Measurements from ENCODE around the gene ATP2B1.

ATP2B1 gene

DNA sequence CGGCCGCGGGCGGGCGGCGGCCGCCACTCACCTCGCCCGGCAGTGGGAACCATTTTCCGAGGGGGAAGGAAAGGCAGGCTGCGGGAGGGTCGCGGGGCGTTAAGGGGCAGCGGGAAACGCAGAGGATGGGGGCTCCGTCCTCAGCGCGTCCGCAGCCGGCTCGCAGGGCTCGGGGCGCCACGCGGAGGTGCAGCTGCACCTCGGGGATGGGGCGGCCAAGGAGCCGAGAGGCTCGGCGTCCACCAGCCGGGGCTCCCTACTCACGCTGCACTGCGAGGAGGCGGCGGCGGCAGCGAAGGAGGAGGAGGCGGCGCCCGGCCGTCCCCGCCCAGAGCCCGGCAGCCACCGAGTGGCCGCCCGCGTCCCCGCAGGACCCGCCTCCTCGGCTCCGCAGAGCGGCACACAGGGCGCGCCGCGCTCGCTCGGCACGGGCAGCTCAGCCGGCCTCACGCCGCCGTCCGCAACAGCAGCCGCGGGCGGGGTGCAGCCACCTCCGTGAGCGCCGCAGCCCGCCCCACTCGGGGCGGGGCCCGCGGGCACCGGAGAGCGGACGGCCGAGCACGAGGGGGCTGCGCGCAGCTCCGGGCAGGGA lies at the start of gene ATP2B1:
Gene ATP2B1, minus strand, starts transcription at position 274 of the 592 bp plus-strand sequence. CDS start 52,952 bp downstream, outside the sequence.
- DNase-seq (ENCODE audit: low read depth), result peak; percentile 90

DNA sequence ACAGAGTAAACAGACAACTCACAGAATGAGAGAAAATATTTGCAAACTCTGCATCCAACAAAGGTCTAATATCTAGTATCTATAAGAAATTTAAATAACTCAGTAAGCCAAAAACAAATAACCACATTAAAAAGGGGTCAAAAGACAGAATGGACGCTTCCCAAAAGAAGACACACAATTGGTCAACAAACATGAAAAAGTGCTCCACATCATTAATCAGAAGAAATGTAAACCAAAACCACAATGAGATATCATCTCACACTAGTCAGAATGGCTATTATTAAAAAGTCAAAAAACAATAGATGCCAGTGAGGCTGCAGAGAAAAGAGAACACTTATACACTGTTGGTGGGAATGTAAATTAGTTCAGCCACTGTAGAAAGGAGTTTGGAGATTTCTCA lies 49.3 kb upstream of the ATP2B1 start:
- DNase-seq (ENCODE audit: low read depth), result peak; percentile 34

DNA sequence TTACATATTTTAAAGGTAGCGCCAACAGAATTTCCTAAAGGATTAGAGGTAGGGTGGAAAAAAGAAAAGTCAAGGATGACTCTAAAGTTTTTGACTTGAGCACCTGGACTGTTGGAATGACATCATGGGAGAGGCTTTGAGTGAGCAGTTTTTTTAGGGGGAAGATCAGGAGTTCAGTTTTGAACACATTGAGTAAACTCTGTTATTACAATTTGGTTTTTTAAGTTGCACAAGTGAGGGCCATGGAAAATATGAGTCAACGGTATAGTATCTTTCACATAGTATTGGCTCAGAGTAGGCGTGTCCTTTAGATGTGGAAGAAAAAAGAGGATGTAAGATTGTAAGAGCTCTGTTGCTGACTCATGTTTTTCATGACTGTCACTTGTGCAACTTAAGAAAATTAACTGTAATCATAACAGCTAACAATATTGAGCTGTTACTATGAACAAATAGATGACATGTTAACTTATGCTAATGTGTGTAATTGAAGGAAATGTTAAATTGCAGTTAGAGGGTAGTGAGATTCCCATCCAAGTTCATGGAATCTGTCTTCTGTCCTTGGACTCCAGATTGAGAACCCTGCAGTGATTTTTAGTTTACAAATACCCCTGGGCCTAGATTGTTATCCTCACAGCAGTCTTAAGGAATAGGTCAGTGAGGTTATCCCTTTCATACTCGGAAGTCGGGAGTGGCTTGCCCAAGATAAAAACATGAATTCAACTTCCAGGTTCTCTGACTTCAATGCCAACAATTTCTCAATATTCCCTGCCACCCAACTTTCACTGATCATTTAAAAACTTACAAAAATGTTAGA lies 48.2 kb upstream of the ATP2B1 start:
- peak; percentile 98 for DNase-seq (ENCODE audit: low read depth)

DNA sequence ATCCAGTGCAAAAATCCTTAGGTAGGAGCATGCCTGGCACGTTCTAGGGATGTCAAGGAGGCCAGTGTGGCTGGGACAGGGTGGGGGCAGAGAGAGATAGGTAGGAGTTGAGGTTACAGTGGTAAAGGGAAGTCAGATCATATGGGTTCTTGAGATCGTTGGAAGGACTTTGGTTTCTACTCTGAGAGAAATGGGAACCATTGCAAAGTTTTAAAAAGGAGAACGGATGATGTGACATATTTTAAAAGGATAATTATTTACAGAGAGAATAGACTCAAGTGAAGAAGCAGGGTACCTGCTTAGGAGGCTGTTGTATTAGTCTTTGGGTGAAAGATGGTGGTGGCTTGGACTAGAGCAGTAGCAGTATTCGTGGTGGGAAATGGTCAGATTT lies 47.6 kb upstream of the ATP2B1 start:
- DNase-seq (ENCODE audit: low read depth), result no peak

DNA sequence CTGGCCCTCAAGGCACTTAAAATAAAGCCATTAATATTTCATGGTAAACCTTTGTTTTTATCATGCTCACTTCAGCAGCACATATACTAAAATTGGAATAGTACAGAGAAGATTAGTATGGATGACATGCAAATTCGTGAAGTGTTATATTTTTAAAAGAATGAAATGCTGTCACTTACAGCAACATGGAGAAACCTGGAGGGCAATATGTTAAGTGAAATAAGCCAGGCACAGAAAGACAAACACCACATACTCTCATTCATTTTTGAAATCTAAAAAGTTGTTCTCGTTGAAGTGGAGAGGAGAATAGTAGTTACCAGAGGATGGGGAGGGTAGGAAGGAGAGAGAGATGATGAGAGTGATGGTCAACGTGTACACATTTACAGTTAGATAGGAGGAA lies 45.4 kb upstream of the ATP2B1 start:
- DNase-seq (ENCODE audit: low read depth), result no peak

DNA sequence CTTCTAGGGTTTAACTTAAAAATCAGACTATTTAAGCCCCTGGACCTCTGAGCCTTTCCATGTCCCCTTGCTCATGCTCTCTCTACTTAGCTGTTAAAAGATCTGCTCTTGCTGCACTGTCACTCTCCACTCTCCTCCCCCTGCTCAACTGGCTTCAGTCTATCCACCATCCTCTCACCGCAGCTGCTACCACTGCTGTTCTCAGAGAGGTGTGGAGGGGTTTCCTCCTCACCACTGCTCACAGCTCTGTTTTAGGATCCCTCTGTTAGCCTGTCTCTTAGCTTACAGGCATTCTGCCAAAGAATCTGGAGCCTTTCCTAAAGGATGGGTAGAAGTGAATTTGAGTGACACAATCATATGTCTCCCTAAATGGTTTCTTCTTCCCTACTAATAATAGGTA lies 43.7 kb upstream of the ATP2B1 start:
- DNase-seq (ENCODE audit: low read depth), result peak; percentile 28

DNA sequence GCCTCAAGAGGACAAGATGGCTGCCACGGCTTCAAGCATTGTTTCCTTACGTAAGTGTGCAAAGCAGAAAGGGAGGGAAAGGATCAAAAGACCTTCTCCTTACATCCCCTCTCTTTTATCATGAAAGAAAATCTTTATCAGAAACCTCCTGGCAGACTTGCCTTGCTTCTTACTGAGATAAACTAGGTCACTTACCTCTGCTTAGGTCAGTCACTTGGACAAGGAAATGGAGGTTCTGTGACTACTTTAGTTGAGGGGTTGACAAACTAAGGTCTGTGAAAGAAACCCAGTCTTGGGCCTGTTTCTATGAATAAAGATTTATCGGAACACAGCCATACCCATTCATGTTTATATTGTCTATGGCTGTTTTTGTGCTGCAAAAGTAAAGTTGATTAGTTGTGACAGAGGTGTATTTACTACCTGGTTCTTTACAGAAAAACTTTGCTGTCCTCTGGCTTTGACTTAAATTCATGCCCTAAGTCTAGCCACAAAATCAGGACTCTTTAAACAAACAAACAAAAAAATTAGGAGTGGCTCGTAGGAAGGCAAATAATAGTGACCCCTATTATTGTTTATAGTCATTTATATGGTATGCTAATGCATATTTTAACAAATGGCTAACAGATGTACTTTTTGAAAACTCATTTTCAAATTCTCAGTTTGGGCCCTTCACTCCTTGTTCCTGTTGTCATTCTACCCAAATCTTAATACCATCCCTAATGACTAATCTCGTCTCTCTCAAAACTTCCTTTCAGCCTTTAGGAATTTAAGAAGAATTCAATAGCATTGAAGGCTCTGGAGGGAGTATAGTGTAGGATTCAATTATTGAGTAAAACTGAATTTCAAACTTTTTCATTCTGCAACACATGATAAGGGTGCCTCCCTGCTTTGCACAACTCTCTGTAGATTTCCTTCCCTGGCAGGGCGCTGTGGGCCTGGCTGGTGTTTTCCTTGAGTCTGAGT lies 42.0 kb upstream of the ATP2B1 start:
- DNase-seq (ENCODE audit: low read depth), result peak; percentile 88

DNA sequence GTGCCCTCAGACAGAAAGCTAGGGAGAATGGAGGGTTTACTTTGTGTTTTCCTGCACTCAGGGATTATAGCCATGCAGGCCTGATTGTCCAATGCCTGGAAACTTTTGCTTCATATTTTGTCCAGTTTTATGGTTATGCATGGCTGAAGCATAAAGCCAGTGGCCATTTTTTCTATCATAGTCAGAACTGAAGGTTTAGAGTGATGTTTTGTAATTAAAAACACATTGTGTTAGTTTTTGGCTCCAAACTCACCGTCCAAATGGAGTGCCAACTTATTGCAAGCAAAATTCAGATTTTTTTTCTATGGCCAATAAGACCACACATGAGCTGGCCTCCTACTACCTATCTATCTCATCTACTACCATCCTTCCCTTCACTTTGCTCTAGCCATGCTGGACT lies 40.2 kb upstream of the ATP2B1 start:
- no peak for DNase-seq (ENCODE audit: low read depth)

DNA sequence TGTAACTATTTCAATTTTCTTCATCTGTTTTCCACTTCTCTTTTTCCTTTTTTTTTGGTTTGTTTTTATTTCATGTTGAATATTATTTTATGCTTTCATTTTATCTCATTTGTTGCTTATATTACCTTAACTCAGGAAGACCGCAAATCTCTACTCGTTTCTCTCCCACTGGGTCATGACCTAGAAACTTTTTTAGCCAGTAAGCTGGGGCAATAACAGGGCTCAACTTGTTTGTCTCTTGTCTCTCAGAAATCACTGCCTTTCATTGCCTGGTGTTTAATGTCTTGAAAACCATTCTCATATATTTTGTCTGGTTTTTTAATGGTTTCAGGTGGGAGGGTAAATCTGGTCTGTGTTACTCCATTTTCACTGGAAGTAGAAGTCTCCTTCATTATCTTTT lies 36.6 kb upstream of the ATP2B1 start:
- no peak for DNase-seq (ENCODE audit: low read depth)

DNA sequence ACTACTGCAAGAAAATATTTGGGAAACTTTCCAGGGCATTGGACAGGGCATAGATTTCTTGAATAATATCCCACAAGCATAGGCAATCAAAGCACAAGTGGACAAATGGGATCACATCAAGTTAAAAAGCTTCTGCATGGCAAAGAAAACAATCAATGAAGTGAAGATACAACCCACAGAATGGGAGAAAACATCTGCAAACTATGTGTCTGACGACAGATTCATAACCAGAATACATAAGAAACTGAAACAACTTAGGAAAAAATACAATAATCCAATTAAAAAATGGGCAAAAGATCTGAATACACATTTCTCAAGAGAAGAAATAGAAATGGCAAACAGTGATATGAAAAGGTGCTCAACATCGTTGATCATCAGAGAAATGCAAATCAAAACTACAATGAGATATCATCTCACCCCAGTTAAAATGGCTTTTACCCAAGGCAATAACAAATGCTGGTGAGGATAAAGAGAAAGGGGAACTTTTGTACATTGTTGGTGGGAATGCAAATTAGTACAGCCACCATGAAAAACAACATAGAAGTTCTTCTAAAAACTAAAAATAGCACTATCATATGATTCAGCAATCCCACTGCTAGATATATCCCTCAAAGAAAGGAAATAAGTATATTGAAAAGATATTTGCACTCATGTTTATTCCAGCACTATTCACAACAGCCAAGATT lies 33.8 kb upstream of the ATP2B1 start:
- DNase-seq (ENCODE audit: low read depth), result no peak

DNA sequence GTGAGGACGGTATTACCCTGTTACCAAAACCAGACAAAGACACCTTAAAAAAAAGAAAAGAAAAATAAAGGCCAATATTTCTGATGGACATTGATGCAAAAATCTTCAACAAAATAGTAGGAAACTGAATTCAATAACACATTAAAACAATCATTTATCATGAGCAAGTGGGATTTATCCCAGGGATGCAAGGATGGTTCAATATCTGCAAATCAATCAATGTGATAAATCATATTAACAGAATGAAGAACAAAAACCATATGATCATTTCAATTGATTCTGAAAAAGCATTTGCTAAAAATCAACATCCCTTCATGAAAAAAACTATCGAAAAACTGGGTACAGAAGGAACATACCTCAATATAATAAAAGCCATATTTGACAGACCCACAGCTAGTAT lies 32.3 kb upstream of the ATP2B1 start:
- DNase-seq (ENCODE audit: low read depth), result no peak

DNA sequence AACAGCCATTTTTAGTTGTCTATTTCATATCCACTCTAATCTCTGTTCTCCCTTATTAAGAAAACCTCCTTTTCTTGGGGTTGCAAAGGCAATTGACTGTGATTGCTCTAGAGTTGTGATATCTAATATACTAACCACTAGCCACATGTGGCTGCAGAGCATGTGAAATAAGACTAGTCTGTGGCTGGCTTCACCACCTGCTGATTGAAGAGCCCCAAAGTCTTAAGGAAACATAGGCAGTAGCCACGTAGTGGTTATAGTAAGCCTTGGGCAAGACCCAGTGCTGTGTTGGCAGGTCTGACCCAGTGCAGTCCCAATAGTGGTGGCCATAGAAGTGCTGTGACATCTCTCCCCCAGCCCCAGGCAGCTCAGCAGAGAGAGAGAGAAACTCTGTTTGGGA lies 28.4 kb upstream of the ATP2B1 start:
- no peak for DNase-seq (ENCODE audit: low read depth)

DNA sequence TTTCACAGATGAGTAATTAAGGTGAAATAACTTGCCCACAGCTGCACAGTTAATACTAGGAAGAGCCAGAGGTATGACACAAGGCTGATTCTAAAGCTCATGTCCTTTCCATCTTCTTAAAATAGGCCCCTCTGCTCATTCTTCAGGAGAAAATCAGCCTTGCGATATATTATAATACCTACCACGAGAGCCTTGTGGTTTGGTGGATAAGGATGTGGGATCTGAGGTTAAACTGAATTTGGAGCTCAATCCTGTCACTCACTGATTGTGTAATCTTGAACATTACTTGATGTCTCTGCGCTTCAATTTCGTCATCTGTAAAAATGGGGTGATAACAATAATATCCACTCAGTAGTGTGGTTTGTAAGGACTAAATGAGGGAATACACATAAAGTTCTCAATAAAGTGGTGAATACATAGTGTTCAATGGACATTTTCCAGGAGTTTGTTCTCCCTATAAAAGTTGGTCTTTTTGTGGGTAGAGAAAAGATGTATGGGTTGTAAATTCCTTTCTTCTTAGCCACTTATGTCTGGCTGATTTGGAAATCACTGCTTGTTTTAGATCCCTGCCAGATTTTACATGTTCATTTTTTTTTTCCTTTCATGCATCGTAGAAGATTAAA lies 25.1 kb upstream of the ATP2B1 start:
- DNase-seq (ENCODE audit: low read depth), result peak; percentile 95

DNA sequence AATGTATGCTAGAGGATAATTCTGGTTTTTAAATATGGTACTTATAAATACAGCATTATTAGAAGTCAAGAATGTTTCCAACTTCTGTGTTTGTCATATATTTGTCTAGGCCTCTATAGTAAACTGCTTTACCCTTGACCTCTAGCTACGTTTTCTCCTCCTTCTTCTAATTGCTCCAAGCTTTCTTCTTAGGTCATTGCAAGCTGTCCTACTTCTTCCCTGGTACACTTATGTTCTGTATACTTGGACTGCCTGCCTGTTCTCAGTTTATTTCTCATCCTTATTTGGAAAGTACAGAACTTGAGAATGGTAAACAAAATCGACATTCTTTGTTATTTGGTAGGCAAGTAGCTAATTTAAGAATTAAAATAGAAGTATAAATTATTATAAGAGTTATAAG lies 23.9 kb upstream of the ATP2B1 start:
- DNase-seq (ENCODE audit: low read depth), result no peak

DNA sequence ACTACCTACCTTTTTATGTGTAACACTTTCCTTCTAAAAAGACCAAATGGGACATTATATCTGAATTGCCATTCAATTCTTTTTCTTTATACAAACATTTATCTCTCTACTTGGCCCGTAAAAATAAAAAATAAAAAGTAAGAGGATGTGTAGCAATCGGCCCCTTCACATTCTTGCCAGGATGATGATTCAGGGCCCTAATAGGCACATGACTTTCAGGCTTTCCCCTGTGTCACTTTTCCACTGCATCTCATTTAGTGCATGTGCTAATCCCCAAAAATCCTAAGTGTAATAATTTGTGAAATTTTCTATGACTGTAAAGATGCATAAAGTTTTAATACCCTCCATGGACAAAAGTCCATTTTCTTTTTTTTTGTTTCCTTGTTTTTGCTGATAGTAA lies 23.0 kb upstream of the ATP2B1 start:
- DNase-seq (ENCODE audit: low read depth), result peak; percentile 81

DNA sequence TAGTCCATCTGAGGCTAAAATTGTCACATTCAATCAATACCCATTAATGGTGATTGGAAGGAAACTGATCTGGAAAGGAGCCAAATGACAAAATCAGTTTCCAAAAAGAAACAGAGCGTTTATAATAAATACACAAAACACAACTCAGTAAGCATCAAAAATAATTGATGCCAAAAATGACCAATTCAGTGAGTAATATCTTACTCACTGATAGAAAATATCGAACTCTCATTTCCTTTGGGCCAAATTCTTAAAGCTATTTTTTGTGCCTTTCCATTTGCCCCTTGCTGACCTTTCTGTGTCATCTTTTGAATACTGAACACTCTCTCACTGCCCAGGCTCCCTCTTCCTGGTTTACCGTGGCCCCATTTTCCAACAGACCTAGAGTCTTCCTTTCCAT lies 22.5 kb upstream of the ATP2B1 start:
- DNase-seq (ENCODE audit: low read depth), result peak; percentile 50

DNA sequence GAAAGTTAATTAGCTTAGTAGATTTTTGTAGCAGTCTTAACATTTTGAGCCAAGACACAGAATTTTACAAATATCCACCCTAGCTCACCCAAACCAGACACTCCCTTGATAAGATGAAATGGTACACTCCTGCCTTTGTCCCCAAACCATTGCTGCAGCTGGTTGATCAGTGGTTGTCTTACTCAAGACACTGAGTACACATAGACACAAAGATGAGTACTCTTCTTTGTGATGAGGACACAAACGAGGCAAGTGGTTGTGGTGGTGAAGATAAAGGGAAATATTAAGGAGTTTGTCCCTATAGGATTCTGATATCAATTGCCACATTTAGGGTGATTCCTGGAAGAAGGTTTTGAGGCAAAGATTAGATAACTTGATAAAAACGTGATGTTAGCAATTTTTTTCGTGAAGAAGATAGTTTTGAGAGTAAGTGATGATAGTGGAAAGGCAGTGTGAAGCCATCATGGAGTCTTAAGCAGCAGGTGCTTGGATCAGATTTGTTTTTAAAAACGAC lies 21.4 kb upstream of the ATP2B1 start:
- no peak for DNase-seq (ENCODE audit: low read depth)

DNA sequence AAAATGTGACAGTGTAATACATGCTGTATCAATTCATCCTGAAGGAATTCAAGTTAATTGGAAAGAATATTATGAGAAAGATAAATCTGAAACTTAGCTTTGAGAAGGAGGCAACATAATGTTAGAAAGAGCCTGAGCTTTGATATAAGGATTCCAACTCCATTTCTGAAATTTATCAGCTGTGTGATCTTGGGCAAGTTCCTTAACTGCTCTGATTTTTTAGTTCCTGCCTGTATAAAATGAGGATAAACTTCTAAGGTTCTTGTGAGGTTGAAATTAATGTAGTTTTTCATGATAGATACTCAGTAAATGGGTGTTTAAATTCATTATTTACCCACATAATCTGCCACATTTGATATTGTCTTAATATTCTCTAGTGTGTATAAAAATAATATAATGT lies 14.6 kb upstream of the ATP2B1 start:
- no peak for DNase-seq (ENCODE audit: low read depth)

DNA sequence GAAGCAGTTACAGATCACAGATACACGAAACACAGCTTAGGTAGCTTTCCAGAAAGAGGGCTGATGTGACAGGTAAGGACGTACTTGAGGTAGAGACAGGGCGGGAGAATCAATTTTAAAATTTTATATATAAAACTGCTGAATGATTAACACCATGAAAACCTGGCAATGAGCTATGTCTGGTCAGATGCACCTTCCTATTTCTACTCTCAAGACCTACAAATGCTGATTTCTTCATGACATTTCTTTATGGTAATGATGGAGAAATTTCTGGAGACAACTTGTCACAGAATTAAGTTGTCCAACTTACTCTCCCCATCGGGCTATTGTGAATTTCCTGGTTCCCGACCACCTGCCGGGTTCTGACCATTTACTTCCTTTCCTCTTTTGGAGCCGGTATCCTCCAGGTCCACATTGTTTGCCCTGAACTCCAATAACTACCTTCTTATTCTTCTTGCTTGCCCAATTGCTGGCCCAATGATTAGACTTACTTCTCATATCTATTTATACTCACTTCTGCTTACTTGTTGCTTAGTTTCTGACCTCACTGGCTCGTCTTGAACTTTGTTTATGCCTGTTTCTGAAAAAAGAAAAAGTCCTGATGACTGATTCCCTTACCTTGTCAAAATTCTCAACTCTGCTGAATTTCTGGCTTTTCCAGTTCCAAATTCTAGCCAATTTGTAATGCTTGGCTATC lies 12.8 kb upstream of the ATP2B1 start:
- DNase-seq (ENCODE audit: low read depth), result no peak

DNA sequence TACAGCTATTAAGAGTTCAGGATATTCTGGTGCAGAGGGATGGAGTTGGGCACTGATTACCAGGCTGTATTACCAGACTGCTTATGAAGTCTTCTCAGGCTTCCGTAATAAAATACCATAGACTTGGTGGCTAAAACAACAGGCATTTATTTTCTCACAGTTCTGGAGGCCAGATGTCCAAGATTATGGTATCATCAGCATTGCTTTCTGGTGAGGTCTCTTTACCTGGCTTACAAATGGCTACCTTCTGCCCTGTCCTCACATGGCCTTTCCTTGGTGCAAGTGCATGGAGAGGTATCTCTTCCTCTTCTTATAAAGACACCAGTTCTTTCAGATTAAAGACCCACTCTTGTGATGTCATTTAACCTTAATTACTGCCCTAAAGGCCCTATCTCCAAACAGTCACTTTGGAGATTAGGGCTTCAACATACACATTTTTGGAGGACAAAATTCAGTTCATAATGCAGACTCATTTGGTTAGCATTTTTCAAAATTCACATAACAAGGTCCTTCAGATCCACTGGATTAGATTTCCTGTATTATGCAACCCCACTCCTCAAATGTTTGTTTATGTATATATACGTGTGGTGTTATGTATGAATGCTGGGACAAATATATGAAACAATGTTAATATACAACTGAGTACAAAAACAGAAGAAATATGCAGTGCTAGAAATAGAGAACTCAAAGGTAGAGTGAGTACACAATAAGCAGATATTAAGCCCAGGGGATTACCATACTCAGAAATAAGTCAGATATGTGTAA lies 9.3 kb upstream of the ATP2B1 start:
- no peak for DNase-seq (ENCODE audit: low read depth)

Measured in EH (cell line).